GM12878 (cell line): ENCODE measurements around the gene SDHC. TPM values are rescaled to one million over a fixed set of nuclear protein-coding genes. Genes with fewer than 3 reads are reported as not detected.

ENCODE experiments used
- ATAC-seq: fragments of 200-7000 bp; cut with Tn5 transposase; 3 replicates; pipeline ENCODE4 v1.9.1; 2020; ENCODE audit warnings: mild to moderate bottlenecking, moderate library complexity
- BruUV-seq: library from RNA; stranded (reverse); fragments of 400-500 nt; replicated peaks from 2 replicates; lab custom pipeline; 2021; lab: Mats Ljungman, UMichigan
- CTCF ChIA-PET: fragments of 300-600 bp; sonication (Branson Sonifier 250); formaldehyde crosslinking; extraction: SDS; loops from one replicate; lab custom pipeline; 2021; ENCODE audit warnings: inconsistent platforms; lab: Yijun Ruan, JAX
- POLR2A ChIA-PET: fragments of 350-600 bp; formaldehyde crosslinking; extraction: SDS; loops from one replicate; lab custom pipeline; 2021; ENCODE audit warnings: inconsistent platforms; lab: Charles Lee
- RAD21 ChIA-PET: fragments of 300-600 bp; sonication (Branson Sonifier 250); formaldehyde crosslinking; loops from one replicate; lab custom pipeline; 2023; ENCODE audit warnings: antibody characterized with exemption; ENCODE audit not compliant: unreplicated experiment; lab: Charles Lee
- SMC1A ChIA-PET: fragments of 300-600 bp; sonication (Branson Sonifier 250); formaldehyde crosslinking; loops from one replicate; lab custom pipeline; 2023; ENCODE audit not compliant: unreplicated experiment, uncharacterized antibody; lab: Charles Lee
- DNase-seq: peaks from one replicate; pipeline ENCODE4 v3.0.0-alpha.2; 2011; ENCODE audit warnings: low read depth, low spot score
- FAIRE-seq: peaks from 3 replicates; lab custom pipeline; 2011; peaks lifted over from hg19 to GRCh38; lab: Jason Lieb, UNC
- H2AFZ ChIP-seq: 2 replicates; pipeline ENCODE4 v1.6.0; 2011; ENCODE audit warnings: low read depth, low read length, control low read depth; ENCODE audit not compliant: control insufficient read depth
- H3K27ac ChIP-seq: 2 replicates; pipeline ENCODE4 v1.5.1; 2011; ENCODE audit warnings: control low read depth; ENCODE audit not compliant: control insufficient read depth, insufficient read depth
- H3K27me3 ChIP-seq, 2 experiments: replicated peaks in 1 of 2; 2 replicates each; pipeline versions ENCODE4 v1.6.0 to v1.6.1; 2011; ENCODE audit warnings: low read length in 1 of 2; ENCODE audit not compliant: control insufficient read depth in 2 of 2, insufficient read depth in 2 of 2
- H3K36me3 ChIP-seq, 2 experiments: 2 replicates each; pipeline ENCODE4 v1.5.1; 2011; ENCODE audit warnings: low read length in 1 of 2; ENCODE audit not compliant: control insufficient read depth in 2 of 2, insufficient read depth in 2 of 2
- H3K4me1 ChIP-seq: 2 replicates; pipeline ENCODE4 v1.6.1; 2011; ENCODE audit warnings: mild to moderate bottlenecking, low read length, moderate library complexity, mixed read lengths; ENCODE audit not compliant: control insufficient read depth, insufficient read depth
- H3K4me2 ChIP-seq: 2 replicates; pipeline ENCODE4 v1.6.0; 2011; ENCODE audit warnings: control low read depth; ENCODE audit not compliant: control insufficient read depth, insufficient read depth
- H3K4me3 ChIP-seq: fragments of 200-600 bp; sonication (generic); 2 replicates; pipeline ENCODE4 v1.5.1; 2016
- H3K79me2 ChIP-seq: 2 replicates; pipeline ENCODE4 v1.6.0; 2011; ENCODE audit warnings: low read length; ENCODE audit not compliant: control insufficient read depth, insufficient read depth
- H3K9ac ChIP-seq: 2 replicates; pipeline ENCODE4 v1.8.0; 2011; ENCODE audit warnings: low read length, control low read depth, mixed read lengths; ENCODE audit not compliant: control insufficient read depth, insufficient read depth
- H3K9me3 ChIP-seq: replicated peaks from 3 replicates; pipeline ENCODE4 v1.5.1; 2011; ENCODE audit warnings: mild to moderate bottlenecking, low read length; ENCODE audit not compliant: control insufficient read depth, insufficient read depth
- H4K20me1 ChIP-seq: 2 replicates; pipeline ENCODE4 v1.6.0; 2011; ENCODE audit not compliant: control insufficient read depth, insufficient read depth
- ATF7 ChIP-seq: fragments of 450-650 bp; IDR thresholded peaks from 2 replicates; pipeline ENCODE4 v1.6.1; 2016; ENCODE audit warnings: low read depth, mild to moderate bottlenecking
- BCL11A ChIP-seq: IDR thresholded peaks from 2 replicates; pipeline ENCODE4 v1.6.1; 2011; ENCODE audit warnings: low read depth, low read length
- CEBPB ChIP-seq, 2 experiments: fragments of 150-350 bp in 1 of 2; IDR thresholded peaks; 2 replicates each; pipeline ENCODE4 v1.6.1; 2012 to 2014; ENCODE audit warnings: low read depth in 2 of 2, low read length in 2 of 2, borderline replicate concordance in 1 of 2, inconsistent platforms in 1 of 2
- EZH2 ChIP-seq: IDR thresholded peaks from 2 replicates; pipeline ENCODE4 v1.6.1; 2012; ENCODE audit warnings: low read depth, mild to moderate bottlenecking, control low read depth, inconsistent platforms, low read length, borderline replicate concordance; ENCODE audit not compliant: control insufficient read depth
- GABPA ChIP-seq: IDR thresholded peaks from 2 replicates; pipeline ENCODE4 v1.6.1; 2014; ENCODE audit warnings: antibody characterized with exemption, low read depth, mild to moderate bottlenecking, inconsistent platforms
- IKZF2 ChIP-seq, 2 experiments: fragments of 450-650 bp; IDR thresholded peaks; 2 replicates each; pipeline ENCODE4 v1.6.1; 2017; ENCODE audit warnings: mild to moderate bottlenecking in 2 of 2, moderate library complexity in 2 of 2
- KAT2A ChIP-seq: conservative IDR thresholded peaks from 2 replicates; pipeline ENCODE4 v1.6.1; 2011; ENCODE audit warnings: low read depth, low read length; ENCODE audit not compliant: control insufficient read depth
- MYC ChIP-seq: IDR thresholded peaks from 2 replicates; pipeline ENCODE4 v1.6.1; 2011; ENCODE audit warnings: mild to moderate bottlenecking, low read length, moderate library complexity, inconsistent platforms; ENCODE audit not compliant: insufficient read depth, insufficient replicate concordance, insufficient read length, severe bottlenecking
- NFXL1 ChIP-seq: fragments of 450-650 bp; IDR thresholded peaks from 2 replicates; pipeline ENCODE4 v1.6.1; 2017; ENCODE audit warnings: antibody characterized with exemption, mild to moderate bottlenecking, borderline replicate concordance
- NR2C1 ChIP-seq: fragments of 450-650 bp; IDR thresholded peaks from 2 replicates; pipeline ENCODE4 v1.6.1; 2017; ENCODE audit warnings: antibody characterized with exemption, mild to moderate bottlenecking, moderate library complexity
- NR2C2 ChIP-seq: IDR thresholded peaks from 2 replicates; pipeline ENCODE4 v1.6.1; 2011; ENCODE audit warnings: borderline replicate concordance, low read depth; ENCODE audit not compliant: control insufficient read depth, insufficient read length
- POLR2A ChIP-seq: IDR thresholded peaks from 2 replicates; pipeline ENCODE4 v1.6.1; 2011; ENCODE audit warnings: low read depth, mild to moderate bottlenecking, low read length
- PRDM15 ChIP-seq: fragments of 450-650 bp; formaldehyde crosslinking; IDR thresholded peaks from 2 replicates; pipeline ENCODE4 v1.4.0; 2020; ENCODE audit warnings: mild to moderate bottlenecking, moderate library complexity
- SREBF1 ChIP-seq: IDR thresholded peaks from 2 replicates; pipeline ENCODE4 v1.6.1; 2012; ENCODE audit warnings: mild to moderate bottlenecking, low read length
- SUPT20H ChIP-seq: IDR thresholded peaks from 2 replicates; pipeline ENCODE4 v1.6.1; 2011; ENCODE audit warnings: low read depth, mild to moderate bottlenecking, low read length, moderate library complexity, borderline replicate concordance; ENCODE audit not compliant: control insufficient read depth
- TAF1 ChIP-seq: IDR thresholded peaks from 2 replicates; pipeline ENCODE4 v1.6.1; 2011; ENCODE audit warnings: mild to moderate bottlenecking, low read depth, low read length, borderline replicate concordance
- ZBED1 ChIP-seq: IDR thresholded peaks from 2 replicates; pipeline ENCODE4 v1.6.1; 2016; ENCODE audit warnings: borderline replicate concordance
- ZNF217 ChIP-seq: fragments of 450-650 bp; IDR thresholded peaks from 2 replicates; pipeline ENCODE4 v1.6.1; 2017; ENCODE audit warnings: antibody characterized with exemption, mild to moderate bottlenecking
- WGBS: methylation state at CpG from one replicate; pipeline ENCODE4 v1.1.6; 2016; ENCODE audit warnings: low lambda C conversion rate; ENCODE audit not compliant: insufficient replicate concordance, insufficient coverage; ENCODE audit errors: missing lambda C conversion rate; 5-methylcytosine and 5-hydroxymethylcytosine counted together
- in situ Hi-C: fragments of 300-500 bp; cut with MboI; formaldehyde crosslinking; loops from 9 replicates; pipeline ENCODE4 v1.14.3; 2018; ENCODE audit warnings: mixed read lengths
- intact Hi-C: fragments of 100-400 bp; cut with micrococcal nuclease; formaldehyde crosslinking; loops from one replicate; pipeline ENCODE4 v1.14.2; 2022; ENCODE audit not compliant: unreplicated experiment
- polyA plus RNA-seq, 11 experiments: library from polyadenylated mRNA; depleted of rRNA in 4 of 11; unstranded in 6 of 11; stranded (reverse) in 5 of 11; fragments of >200 nt; fragmentation: Nextera tagmentation in 4 of 11; fragmentation: Illumina TruSeq in 1 of 11; extraction: Ambion mirVana in 4 of 11; extraction: Trizol in 1 of 11; gene quantifications; 1 replicate in 1 of 11; 2 replicates in 10 of 11; pipeline versions ENCODE4 v1.2.1 to v1.2.3, GENCODE V29; 2011 to 2016; ENCODE audit warnings: inconsistent platforms in 2 of 11, missing spikeins in 2 of 11, low read depth in 1 of 11
- total RNA-seq, 4 experiments: library from RNA; depleted of rRNA in 3 of 4; stranded (reverse); fragments of >200 nt in 3 of 4; fragmentation: Illumina TruSeq in 1 of 4; extraction: Trizol in 1 of 4; gene quantifications; 2 replicates each; pipeline versions ENCODE4 v1.2.1 to v1.2.3, GENCODE V29; 2013 to 2021

The SDHC gene
- total and polyA plus RNA-seq, 10 of the 15 experiments (the other 5 are each of a cell fraction or from before 2014, with no cell fraction given), result 18.4 to 340 (median 178) TPM

GRCh38 chr1:161299347-161299746, 14.8 kb upstream of the SDHC start (continued):
- TF ChIP-seq PRDM15, result no peak
- no peak for TF ChIP-seq NFXL1
- TF ChIP-seq MYC, result no peak

GRCh38 chr1:161300478-161300877, 13.7 kb upstream of the SDHC start:
- RAD21 ChIA-PET, result no interaction called here
- H3K4me2 ChIP-seq, result no peak overlapping the region
- BruUV-seq, result no TSS peak
- no peak for FAIRE-seq
- H3K4me3 ChIP-seq, result no peak overlapping the region
- POLR2A ChIA-PET, result interaction anchor here (0.6 kb wide), 1 partner anchor 17 kb away, joined by 3 read pairs; no protein-coding TSS in a partner anchor
- no peak overlapping the region for H3K9ac ChIP-seq
- H3K9me3 ChIP-seq, result no peaks in the 10 kb centered on the region
- no peak overlapping the region for H2AFZ ChIP-seq
- no peak for TF ChIP-seq IKZF2 (IDR thresholded peaks at IDR 0.05)
- TF ChIP-seq ATF7, result no peak
- no peak for TF ChIP-seq CEBPB (IDR thresholded peaks at IDR 0.05; ENCODE audit: borderline replicate concordance in 1 of 2, low read depth in 2 of 2, low read length in 2 of 2)
- no peak for TF ChIP-seq GABPA
- no peak for TF ChIP-seq EZH2
- no peak for TF ChIP-seq SUPT20H
- no peak for TF ChIP-seq ZNF217
- TF ChIP-seq NR2C2, result no peak
- TF ChIP-seq KAT2A, result no peak
- TF ChIP-seq ZBED1, result no peak
- TF ChIP-seq POLR2A, result no peak
- no peak for TF ChIP-seq TAF1
- TF ChIP-seq SREBF1, result no peak
- TF ChIP-seq NR2C1, result no peak
- no peak for TF ChIP-seq BCL11A
- no peak for ATAC-seq
- no peak for DNase-seq
- WGBS, result 97% methylated on average over 4 of the region's 4 CpGs
- no peaks in the 10 kb centered on the region for H3K27me3 ChIP-seq
- peaks cover 10% of the 10 kb centered on the region; the same call in 1 of the 2 replicates for H3K4me1 ChIP-seq
- intact Hi-C loops, result no loop called here
- SMC1A ChIA-PET, result no interaction called here
- CTCF ChIA-PET, result interaction anchor here (0.6 to 1.9 kb wide), 3 partner anchors 9 to 82 kb away, joined by 3 to 6 read pairs (median 3); no protein-coding TSS in a partner anchor
- in situ Hi-C loops, result no loop called here
- H3K36me3 ChIP-seq, result no peaks in the 10 kb centered on the region
- H3K27ac ChIP-seq, result no peak overlapping the region
- peaks cover 2% of the 10 kb centered on the region for H3K79me2 ChIP-seq
- H4K20me1 ChIP-seq, result no peaks in the 10 kb centered on the region
